Measurements from ENCODE around the gene ERCC4.
"Not testable (repeated sequence)": the region's sequence is repeated elsewhere in the genome, so short reads cannot be mapped to it uniquely, and the experiment has no call there.

Gene ERCC4

DNA sequence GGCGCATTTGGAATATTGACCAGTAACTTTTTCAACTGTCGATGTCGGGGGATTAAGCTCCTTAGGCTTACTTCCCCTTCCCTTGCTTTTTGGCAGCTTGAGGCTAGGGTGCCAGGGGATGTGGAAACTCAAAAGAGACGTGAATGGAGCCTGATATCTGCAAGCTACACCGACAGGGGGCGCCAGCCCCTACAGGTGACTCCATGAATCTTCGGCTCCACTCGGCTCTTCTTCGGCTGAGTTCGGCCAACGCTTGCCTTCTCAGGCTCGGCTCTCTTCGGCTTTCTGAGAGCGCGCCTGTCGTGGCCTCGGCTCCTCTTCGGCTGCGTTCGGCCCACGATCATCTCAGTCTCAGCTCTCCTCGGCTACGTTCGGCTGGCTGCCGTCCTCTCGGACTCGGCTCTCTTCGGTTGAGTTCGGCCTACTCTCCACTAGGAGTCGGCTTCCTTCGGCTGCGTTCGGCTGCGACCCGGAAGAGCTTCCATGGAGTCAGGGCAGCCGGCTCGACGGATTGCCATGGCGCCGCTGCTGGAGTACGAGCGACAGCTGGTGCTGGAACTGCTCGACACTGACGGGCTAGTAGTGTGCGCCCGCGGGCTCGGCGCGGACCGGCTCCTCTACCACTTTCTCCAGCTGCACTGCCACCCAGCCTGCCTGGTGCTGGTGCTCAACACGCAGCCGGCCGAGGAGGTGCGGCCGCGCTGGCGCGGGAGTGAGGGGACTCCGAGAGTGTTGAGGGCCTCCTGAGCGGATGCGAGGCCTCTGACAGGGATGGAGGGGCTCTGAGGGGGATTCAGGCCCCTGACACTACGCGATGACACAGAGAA is at the start of gene ERCC4:
Gene ERCC4 (plus strand): TSS at position 472 of the 827 bp plus-strand sequence. CDS start 12 bp downstream, at position 484.
- DNase-seq = peak; percentile 89

DNA sequence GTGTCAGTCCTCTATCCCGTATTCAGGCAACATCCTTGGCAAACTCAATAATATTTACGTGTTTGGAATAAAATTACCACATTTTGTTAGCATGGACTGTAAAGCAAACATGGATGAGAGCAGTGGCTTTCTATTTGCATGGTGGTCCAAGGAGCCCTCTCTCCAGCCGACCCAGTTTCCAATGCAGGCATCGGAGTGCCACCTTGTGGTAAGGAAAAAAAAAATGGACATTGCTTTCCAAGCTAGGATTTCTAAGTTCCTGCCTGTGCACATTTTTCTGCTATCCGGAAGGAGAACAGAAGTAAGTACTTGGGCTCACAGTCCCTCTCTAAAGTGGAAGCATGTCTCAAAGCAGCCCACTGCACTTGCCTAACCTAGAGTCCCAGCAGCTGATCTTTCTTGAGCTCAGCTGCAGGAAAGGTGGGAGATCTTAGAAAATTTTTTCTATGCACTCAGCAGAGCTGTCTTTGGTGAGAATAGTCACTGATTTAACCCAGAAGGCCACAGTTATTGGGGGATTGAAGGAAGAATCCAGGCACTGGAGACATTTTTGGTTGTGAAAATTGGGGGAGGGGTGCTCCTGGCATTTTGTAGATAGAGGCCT is 46.0 kb upstream of the ERCC4 start:
- DNase-seq = no peak

DNA sequence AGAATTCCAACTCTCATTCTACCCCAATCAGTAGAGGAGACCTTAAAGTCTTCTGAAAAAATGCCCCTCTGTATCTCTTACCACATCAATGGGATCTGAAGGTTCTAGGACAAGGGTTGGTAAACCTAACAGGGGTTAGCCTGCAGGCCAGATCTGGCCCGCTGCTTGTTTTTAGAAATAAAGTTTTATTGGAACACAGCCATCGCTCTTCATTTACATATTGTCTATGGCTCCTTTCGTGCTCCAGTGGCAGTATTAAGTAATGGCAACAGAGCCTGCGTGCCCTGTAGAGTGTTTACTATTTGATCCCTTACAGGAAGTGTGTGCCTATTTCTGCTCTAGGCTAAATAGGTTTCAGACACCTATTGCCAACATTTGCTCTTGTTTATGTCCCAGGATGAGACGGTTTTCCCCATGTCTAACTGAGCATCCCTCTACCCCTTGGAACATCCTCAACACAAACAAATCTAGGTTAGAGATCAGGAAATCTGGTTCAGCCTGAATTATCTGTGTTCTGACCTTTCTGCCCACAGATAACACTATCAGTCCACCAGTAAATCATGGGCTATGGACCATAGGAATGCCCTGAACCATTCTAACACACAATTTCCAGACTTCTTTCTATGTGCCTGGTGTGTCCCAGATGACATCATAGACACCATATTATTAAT is 44.2 kb upstream of the ERCC4 start:
- no peak for DNase-seq

DNA sequence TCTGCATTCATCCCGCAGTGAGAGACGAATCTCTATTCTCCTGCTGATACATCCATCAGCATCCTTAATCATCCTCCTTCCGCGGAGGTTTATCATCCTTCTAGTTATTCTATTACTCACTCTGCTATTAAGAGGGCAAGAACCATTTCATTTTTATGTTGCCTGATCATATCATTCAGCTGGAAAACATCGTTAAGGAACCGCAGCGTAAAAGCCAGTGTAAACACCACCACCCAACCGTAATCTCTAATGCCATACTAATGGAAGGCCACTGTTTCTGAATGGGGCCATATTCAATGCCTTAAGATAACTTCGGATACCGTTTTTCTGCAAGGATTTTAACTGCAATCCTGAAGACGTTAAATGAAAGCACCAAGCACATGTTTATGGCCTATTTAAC is 36.7 kb upstream of the ERCC4 start:
- no peak for DNase-seq

DNA sequence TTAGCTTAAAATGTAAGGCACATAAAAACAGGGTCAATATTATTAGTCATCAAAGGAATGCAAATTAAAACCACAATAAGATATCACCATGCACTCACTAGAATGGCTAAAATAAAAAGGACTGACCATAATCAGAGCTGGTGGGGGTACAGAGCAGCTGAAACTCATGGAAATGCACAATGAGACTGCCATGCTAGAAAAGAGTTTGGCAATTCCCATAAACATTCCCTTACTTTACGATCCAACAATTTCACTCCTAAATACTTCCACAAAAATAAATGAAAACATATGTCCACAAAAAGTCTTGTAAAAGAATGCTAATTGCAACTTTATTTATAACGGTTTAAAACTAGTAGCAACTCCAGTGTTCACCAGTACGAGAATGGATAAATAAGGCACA is 36.1 kb upstream of the ERCC4 start:
- DNase-seq = no peak

DNA sequence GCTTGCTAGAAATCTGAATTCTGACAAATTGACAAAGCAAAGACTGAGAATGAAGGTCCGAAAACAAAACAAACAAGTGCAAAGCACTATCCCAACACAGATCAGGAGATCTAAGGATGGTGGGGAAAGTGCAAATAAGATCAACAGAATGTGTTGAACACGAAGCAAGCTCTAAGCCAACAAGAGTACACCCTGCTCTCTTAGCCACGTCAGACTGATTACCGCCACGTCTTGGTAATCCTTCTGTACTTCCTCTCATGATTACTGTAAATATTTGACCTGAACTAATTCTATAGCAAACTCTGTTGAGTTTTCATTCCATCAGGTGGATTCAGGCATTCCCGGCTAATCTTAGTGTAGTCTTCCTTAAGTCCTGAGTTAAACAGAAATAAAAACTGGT is 34.3 kb upstream of the ERCC4 start:
- no peak for DNase-seq

DNA sequence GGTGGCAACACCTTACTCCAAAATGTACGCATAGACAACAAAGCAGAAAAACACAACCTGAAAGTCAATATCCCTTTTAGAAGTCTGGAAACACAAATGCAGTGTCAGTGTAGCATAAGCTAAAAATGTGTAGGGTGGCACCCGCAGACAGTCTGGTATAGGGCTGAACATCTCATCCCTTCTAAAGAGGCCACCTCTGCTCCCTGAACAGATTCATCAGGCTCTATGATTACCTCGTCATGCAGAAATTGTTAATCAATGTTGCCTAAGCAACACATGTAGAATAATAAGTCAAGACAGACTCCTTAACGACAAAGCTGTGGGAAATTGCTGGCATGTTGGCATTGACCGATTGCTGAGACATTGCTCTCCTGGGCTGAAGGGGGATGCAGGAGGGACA is 33.3 kb upstream of the ERCC4 start:
- no peak for DNase-seq

DNA sequence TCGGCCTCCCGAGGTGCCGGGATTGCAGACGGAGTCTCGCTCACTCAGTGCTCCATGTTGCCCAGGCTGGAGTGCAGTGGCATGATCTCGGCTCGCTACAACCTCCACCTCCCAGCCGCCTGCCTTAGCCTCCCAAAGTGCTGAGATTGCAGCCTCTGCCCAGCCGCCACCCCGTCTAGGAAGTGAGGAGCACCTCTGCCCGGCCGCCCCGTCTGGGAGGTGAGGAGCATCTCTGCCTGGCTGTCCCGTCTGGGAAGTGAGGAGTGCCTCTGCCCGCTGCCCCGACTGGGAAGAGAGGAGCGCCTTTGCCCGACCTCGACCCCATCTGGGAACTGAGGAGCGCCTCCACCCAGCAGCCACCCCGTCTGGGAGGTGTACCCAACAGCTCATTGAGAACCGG is 30.6 kb upstream of the ERCC4 start:
- not testable (repeated sequence) for DNase-seq

DNA sequence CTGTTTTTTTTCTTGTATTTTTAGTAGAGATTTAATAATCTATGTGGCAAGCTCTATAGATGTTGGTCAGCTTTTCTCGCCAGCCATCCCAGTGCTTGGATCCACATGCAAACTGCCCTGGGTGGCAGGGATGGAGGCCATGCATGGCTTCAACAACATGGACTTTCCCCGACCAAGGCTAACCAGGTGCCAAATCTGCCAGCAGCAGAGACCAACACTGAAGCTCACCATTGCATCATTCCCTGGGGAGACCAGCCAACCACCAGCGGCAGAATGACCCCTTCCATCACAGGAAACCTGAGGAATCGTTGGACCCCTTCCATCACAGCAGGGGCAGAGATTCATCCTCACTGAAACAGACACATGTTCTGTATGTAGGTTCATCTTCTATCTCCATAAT is 27.7 kb upstream of the ERCC4 start:
- no peak for DNase-seq

DNA sequence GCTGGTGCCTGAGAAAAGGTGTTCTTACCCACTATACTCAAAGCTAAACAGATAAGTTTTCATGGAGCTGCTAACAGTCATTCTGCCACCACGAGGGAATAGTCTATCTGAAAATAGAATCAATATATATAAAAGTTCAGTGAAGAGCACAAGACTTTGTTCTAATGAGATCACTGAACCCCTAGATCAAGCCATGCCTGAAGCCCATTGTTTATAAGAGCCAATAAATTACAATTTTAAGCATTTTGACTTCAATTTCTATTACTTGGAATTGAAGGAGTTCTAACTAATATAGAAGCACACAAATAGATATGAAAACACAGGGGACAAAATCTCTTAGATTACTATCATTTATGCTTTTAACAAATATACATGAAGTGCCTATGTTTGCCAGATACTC is 24.4 kb upstream of the ERCC4 start:
- DNase-seq = no peak

DNA sequence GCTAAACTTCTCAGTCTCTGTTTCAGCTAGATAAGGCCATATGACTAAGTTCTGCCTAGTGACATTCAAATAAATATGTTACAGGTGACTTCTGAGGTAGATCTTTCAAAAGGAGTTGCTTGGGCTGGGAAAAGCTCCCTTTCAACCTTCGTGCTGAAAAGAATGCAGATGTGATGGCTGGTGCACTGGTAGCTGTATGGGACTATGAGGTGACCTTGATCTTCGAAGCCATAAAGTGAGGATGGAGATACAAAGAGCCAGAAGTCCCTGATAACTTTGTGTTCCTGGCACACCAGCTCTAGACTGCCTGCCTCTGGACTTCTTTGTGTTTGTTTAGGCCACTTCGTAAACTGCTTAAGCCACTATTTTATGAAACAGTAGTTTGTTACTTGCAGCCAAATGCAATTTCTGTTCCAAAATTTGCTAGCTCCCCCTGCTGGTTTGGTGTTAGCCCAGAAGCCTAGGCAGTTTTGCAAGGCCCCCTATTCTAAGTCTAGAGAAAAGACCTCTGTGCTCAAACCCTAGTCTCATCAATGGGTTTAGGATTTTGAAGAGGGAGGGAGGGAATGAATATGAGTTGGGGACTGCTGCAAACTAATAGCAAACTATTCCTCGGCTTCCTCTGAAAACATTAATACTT is 23.3 kb upstream of the ERCC4 start:
- no peak for DNase-seq

- no peak for DNase-seq
Measured at GRCh38 chr16:13897806-13898205, 22.1 kb upstream of the ERCC4 start.

DNA sequence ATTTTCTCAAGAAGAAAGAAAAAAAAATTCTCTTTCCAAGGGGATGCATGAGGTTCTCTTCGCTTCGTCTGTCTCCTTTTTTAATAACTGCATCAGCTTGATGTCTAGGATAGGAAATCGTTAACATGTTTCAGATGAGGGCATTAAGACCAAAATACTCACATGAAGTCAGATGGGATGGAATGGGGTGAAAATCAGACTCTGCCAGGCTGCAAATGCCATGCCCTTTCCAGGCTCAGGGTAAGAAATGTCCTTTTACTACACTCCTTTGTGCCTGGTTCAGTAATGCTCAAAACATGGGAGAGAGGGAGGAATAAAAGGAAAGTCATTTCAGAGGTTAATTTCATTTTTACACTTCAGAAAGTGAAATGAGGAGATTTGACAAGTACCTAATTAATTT is 21.7 kb upstream of the ERCC4 start:
- no peak for DNase-seq

DNA sequence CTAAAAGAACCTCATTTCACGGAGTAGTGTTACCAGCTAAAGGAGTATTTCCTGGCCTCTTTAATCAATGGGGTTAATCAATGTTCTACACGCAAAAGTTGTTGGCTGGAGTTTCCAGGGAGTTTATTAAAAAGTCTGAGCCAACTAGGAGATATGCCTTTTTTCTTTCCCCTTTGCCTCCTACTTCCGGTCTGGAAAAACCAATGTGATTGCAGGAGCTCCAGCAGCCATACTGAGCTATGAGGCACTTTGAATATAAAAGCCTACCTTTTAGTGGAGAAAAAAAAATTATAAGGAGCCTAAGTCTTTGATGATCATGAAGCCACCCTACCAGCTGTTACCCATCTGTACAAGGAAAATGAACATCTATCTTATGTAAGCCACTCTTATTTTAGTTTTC is 17.9 kb upstream of the ERCC4 start:
- DNase-seq = no peak

GRCh38 chr16:13902677-13903076 is 17.3 kb upstream of the ERCC4 start:
- no peak for DNase-seq

DNA sequence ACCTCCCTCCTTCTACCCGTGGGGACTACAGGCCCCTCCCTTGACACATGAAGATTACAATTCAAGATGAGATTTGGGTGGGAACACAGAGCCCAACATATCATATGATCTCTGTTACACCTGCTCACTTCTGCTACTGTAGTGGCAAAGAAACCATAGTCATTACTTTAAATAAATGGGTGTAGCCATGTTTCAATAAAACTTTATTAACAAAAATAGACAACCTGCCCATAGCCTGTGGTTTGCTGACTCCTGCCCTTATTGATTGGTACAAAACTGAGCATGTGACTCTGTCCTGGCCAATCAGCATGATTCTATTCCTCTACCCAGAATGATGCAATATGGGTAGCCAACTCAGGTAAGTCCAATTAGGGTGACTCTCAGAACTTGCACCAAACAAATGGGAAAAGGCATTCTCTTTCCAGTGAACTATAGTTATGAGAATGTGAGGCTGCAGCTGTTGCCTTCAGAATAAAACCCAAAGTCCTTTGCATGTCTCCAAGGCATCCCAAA is 15.7 kb upstream of the ERCC4 start:
- no peak for DNase-seq

DNA sequence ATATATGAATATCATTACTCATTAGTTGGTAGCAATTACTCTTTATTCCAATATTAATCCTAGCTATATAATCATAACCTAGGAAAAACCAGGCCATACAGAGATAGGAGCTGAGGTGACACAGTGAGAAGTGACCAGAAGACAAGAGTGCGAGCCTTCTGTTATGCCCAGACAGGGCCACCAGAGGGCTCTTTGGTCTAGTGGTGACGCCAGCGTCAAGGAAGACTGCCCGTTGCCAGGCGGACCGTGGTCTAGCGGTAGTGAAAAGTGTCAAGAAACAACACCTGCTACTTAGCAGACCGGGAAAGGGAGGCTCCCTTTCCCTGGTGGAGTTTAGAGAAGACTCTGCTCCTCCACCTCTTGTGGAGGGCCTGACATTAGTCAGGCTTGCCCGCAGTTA is 15.1 kb upstream of the ERCC4 start:
- not testable (repeated sequence) for DNase-seq

- DNase-seq = no peak
Measured at GRCh38 chr16:13906168-13907089, 13.5 kb upstream of the ERCC4 start.

- no peak for DNase-seq
Measured at GRCh38 chr16:13907431-13907830, 12.5 kb upstream of the ERCC4 start.

GRCh38 chr16:13909069-13909468 is 10.9 kb upstream of the ERCC4 start:
- no peak for DNase-seq

GRCh38 chr16:13909872-13910303 is 10.1 kb upstream of the ERCC4 start:
- no peak for DNase-seq

DNA sequence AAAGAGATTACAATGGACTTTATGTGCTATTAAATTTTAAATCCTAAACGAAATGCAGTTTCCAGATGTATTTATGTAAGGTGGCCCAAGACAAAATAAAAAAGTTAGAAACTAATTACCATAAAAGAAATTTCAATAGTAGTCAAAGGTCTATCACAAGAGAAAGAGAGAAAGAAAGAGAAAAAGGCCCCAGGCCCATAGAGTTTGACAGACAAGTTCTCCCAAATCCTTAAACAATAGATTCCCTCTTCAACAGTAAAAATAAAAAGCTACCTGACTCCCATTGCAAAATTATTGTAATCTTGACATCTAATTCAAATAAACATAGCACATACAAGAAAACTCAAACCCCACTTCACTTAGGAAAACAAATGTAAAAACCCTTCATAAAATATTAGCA is 8.6 kb upstream of the ERCC4 start:
- no peak for DNase-seq
